ENCODE results near the gene FSTL4.

- TF ChIP-seq POLR2A (IDR thresholded peaks at IDR 0.05) (no peak), CTCF (IDR thresholded peaks at IDR 0.05) (no peak)
These were observed 350.3 kb downstream of the FSTL4 start for GRCh38 chr5:133261993-133262392.

All from Peyer's patch (tissue), 4 donors.